Astrocyte (in vitro differentiated cells and primary cell): ENCODE results near the gene BMF.

Experiments
- CTCF ChIP-seq: IDR thresholded peaks from 2 replicates; pipeline ENCODE4 v1.5.1; 2011; ENCODE audit warnings: low read depth, mild to moderate bottlenecking, inconsistent platforms, low read length, moderate library complexity; ENCODE audit not compliant: insufficient read depth
- EZH2 ChIP-seq: IDR thresholded peaks from 2 replicates; pipeline ENCODE4 v1.6.1; 2012; ENCODE audit warnings: mild to moderate bottlenecking, low read length, inconsistent platforms; ENCODE audit not compliant: insufficient read depth

GRCh38 chr15:40069178-40070165 lies 39.2 kb downstream of the BMF start:
- TF ChIP-seq CTCF (no peak), EZH2 (no peak)
